ENCODE data around the gene BBS9.

Gene BBS9

GRCh38 chr7:33627741-33628140, 498.4 kb downstream of the BBS9 start:
- Mint-ChIP-seq H3K9me3 (peaks cover 13% of the 10 kb centered on the region), H3K4me1 (peaks cover 5% of the 10 kb centered on the region), H3K27ac (no peak overlapping the region), H3K27me3 (ENCODE audit: low read depth) (no peaks in the 10 kb centered on the region), H3K36me3 (ENCODE audit: low read depth) (peaks cover 7% of the 10 kb centered on the region), H3K4me3 (no peak overlapping the region)
- TF ChIP-seq CTCF (IDR thresholded peaks at IDR 0.05; ENCODE audit: unreplicated experiment in 3 of 3): no peak

DNA sequence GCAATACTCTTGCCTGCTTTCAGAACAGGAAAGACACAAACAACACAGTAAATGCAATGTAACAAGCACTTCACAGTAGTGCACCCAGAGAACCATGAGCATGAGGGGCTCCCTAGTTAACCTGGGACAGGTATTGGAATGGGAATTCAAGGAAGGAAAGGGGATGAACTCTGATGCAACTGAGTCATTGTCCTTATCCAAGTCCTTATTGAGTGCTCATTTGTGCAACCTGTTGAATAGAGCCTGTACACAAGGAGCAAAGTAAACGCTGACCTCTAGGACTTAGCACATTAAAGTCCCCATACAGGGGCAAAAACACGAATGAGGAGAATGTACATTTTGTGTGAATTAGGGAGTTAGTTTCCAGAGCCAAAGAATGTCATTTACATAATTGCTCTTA, 499.5 kb downstream of the BBS9 start:
- Mint-ChIP-seq H3K27ac (no peak overlapping the region), H3K9me3 (peaks cover 13% of the 10 kb centered on the region), H3K4me3 (no peak overlapping the region), H3K27me3 (ENCODE audit: low read depth) (no peaks in the 10 kb centered on the region), H3K36me3 (ENCODE audit: low read depth) (peaks cover 7% of the 10 kb centered on the region), H3K4me1 (peaks cover 5% of the 10 kb centered on the region)
- TF ChIP-seq CTCF (IDR thresholded peaks at IDR 0.05; ENCODE audit: unreplicated experiment in 3 of 3): no peak

DNA sequence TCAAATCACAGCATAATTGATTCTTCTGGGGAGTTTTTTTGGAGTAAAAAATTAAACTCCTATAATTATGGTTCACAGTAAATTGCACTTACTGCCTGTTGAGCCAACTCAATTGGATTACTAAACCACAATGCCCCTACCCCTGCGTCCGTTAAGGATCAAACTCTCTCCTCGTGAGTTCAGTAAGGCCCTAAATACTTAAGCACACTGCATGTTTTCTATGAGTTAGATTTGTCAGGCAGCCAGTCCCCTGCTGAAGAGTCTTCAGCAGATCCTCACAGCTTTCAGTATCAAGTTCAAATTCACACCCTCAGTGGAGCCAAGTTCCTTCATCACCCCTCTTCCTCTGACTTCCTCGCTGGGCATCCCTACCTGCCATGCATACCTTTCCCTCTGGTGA, 501.0 kb downstream of the BBS9 start:
- Mint-ChIP-seq H3K9me3 (peaks cover 13% of the 10 kb centered on the region), H3K27me3 (ENCODE audit: low read depth) (no peaks in the 10 kb centered on the region), H3K4me1 (no peaks in the 10 kb centered on the region), H3K27ac (peak overlapping the region in 1 of 3 experiments; percentile 11), H3K36me3 (ENCODE audit: low read depth) (peaks cover 7% of the 10 kb centered on the region), H3K4me3 (no peak overlapping the region)
- no peak for TF ChIP-seq CTCF (IDR thresholded peaks at IDR 0.05; ENCODE audit: unreplicated experiment in 3 of 3)

GRCh38 chr7:33632322-33632721, 503.0 kb downstream of the BBS9 start:
- H3K4me3 Mint-ChIP-seq: no peak overlapping the region
- no peak overlapping the region for H3K27ac Mint-ChIP-seq
- peaks cover 5% of the 10 kb centered on the region for H3K9me3 Mint-ChIP-seq
- no peaks in the 10 kb centered on the region for H3K4me1 Mint-ChIP-seq
- TF ChIP-seq CTCF (IDR thresholded peaks at IDR 0.05; ENCODE audit: unreplicated experiment in 3 of 3): no peak
- no peaks in the 10 kb centered on the region for H3K27me3 Mint-ChIP-seq (ENCODE audit: low read depth)
- H3K36me3 Mint-ChIP-seq (ENCODE audit: low read depth): no peaks in the 10 kb centered on the region

- Mint-ChIP-seq H3K36me3 (ENCODE audit: low read depth) (no peaks in the 10 kb centered on the region), H3K27me3 (ENCODE audit: low read depth) (no peaks in the 10 kb centered on the region), H3K27ac (no peak overlapping the region), H3K4me3 (no peak overlapping the region), H3K9me3 (peaks cover 5% of the 10 kb centered on the region), H3K4me1 (no peaks in the 10 kb centered on the region)
- TF ChIP-seq CTCF (IDR thresholded peaks at IDR 0.05; ENCODE audit: unreplicated experiment in 3 of 3): no peak
These were observed 503.6 kb downstream of the BBS9 start for GRCh38 chr7:33632840-33633525.

- Mint-ChIP-seq H3K9me3 (peaks cover 5% of the 10 kb centered on the region), H3K4me1 (no peaks in the 10 kb centered on the region), H3K4me3 (no peak overlapping the region), H3K27ac (no peak overlapping the region), H3K36me3 (ENCODE audit: low read depth) (no peaks in the 10 kb centered on the region), H3K27me3 (ENCODE audit: low read depth) (no peaks in the 10 kb centered on the region)
- TF ChIP-seq CTCF (IDR thresholded peaks at IDR 0.05; ENCODE audit: unreplicated experiment in 3 of 3): no peak
These were observed 505.2 kb downstream of the BBS9 start for GRCh38 chr7:33634606-33635005.

Measured in nephron (organoid).